ENCODE data around the gene LDLRAD3.

Gene LDLRAD3

GRCh38 chr11:36013950-36014897, 70.4 kb downstream of the LDLRAD3 start:
- FAIRE-seq (no peak), DNase-seq (ENCODE audit: extremely low spot score, insufficient read length, low read depth) (no peak)

GRCh38 chr11:36014898-36015665, 71.2 kb downstream of the LDLRAD3 start:
- FAIRE-seq (no peak), DNase-seq (ENCODE audit: extremely low spot score, insufficient read length, low read depth) (no peak)

GRCh38 chr11:36015799-36016198, 71.9 kb downstream of the LDLRAD3 start:
- DNase-seq (ENCODE audit: extremely low spot score, insufficient read length, low read depth) (no peak), FAIRE-seq (no peak)

- FAIRE-seq (no peak), DNase-seq (ENCODE audit: extremely low spot score, insufficient read length, low read depth) (no peak)
Observed at GRCh38 chr11:36016263-36016662, 72.4 kb downstream of the LDLRAD3 start.

- DNase-seq (ENCODE audit: extremely low spot score, insufficient read length, low read depth) (no peak), FAIRE-seq (no peak)
Observed at GRCh38 chr11:36016709-36017108, 72.8 kb downstream of the LDLRAD3 start.

DNA sequence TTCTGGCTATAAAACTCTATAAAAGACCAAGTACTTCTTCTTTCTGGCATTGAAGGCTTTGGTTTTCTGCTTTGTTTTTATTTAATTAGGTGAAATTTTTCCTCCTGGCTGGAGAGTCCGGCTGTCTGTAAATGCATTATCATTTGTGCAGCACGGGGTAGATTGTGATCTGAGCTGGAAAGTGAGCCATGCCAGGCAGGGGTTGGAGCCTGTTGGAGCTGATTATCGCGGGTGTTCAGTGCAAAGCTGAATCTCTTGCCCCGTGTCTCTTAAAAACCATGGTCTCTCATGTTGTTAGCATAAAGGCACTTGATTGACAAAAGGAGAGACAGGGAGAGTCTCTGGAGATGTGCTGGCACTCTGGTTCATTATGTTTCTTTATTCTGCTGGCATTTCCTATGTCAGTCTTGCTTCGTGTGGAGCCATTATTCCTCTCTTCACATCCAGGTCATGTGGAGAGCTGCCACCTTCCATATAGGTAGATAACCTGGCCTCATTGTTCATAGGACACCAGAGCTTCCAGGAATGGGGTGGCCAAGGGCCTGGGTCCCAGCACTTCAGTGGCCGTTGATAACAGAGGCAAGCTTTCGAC, 75.2 kb downstream of the LDLRAD3 start:
- DNase-seq (ENCODE audit: extremely low spot score, insufficient read length, low read depth), result no peak

GRCh38 chr11:36019722-36020121, 75.9 kb downstream of the LDLRAD3 start:
- FAIRE-seq, result no peak

More for the DNA sequence above, 75.2 kb downstream of the LDLRAD3 start:
- no peak for FAIRE-seq

DNA sequence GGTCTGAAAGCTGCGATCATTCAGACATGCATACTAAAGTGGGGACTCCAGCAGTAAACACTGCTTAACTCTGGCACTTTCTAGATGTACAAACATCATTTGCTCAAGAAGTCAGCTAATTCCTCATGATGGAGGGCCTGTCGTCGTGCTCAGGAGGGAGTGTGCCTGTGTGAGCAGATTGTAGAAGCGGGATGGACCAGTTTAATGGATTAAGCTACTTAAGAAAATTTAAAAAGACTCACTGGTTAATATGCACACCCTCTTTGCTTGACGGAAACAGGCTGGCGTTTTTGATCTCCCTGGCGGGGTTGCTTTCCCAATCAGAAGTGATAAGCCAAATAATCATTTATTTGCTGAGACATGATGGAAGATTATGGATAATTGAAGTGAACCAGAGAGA, 79.0 kb downstream of the LDLRAD3 start:
- no peak for DNase-seq (ENCODE audit: extremely low spot score, insufficient read length, low read depth)

More at GRCh38 chr11:36019722-36020121, 75.9 kb downstream of the LDLRAD3 start:
- DNase-seq (ENCODE audit: extremely low spot score, insufficient read length, low read depth), result no peak

DNA sequence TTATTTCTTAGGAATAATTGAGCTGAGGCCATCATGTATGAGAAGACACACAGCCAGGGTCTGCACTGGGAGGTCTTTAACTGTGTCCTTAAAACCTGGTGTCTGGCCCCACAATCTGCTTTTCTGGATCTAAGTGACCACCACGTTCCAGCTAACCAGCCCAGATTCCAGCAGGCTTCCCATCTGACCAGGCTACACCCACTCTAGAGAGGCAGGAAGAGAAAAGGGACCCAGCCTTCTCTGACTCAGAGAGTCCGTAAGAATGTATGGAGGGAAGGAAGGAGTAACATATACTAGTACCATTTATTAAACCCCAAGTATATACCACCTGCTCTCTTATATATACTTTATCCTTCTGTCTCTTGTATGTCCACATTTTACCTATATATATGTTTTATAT, 80.1 kb downstream of the LDLRAD3 start:
- DNase-seq (ENCODE audit: extremely low spot score, insufficient read length, low read depth) (no peak), FAIRE-seq (no peak)

More for the DNA sequence above, 79.0 kb downstream of the LDLRAD3 start:
- no peak for FAIRE-seq

DNA sequence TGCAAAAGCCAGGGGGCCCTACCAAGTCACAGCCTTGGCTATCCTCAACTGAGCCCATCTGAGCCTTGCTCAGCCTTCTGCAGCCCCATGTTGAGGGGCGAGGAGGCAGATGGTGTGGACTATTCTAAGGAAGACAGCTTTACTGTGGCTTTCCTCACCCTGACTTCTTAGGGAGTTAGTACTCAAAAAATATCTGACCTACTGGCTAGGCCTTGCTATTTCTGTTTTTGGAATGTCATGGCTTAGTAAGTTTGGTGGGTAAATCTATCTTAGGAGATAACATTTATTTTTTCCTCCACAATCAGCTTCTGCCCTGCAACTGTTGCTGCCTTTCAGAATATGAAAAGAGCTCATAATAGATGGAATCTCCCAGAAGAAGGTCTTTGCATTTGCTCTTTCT, 80.9 kb downstream of the LDLRAD3 start:
- no peak for FAIRE-seq
- no peak for DNase-seq (ENCODE audit: extremely low spot score, insufficient read length, low read depth)

- FAIRE-seq (no peak), DNase-seq (ENCODE audit: extremely low spot score, insufficient read length, low read depth) (no peak)
Observed at GRCh38 chr11:36026315-36026968, 82.6 kb downstream of the LDLRAD3 start.

GRCh38 chr11:36027731-36028130, 83.9 kb downstream of the LDLRAD3 start:
- DNase-seq (ENCODE audit: extremely low spot score, insufficient read length, low read depth) (no peak), FAIRE-seq (no peak)

GRCh38 chr11:36029616-36030015, 85.8 kb downstream of the LDLRAD3 start:
- DNase-seq (ENCODE audit: extremely low spot score, insufficient read length, low read depth) (no peak), FAIRE-seq (no peak)

GRCh38 chr11:36030731-36031281, 86.9 kb downstream of the LDLRAD3 start:
- no peak for FAIRE-seq

GRCh38 chr11:36033082-36033751, 89.4 kb downstream of the LDLRAD3 start:
- no peak for DNase-seq (ENCODE audit: extremely low spot score, insufficient read length, low read depth)
- FAIRE-seq, result no peak

More at GRCh38 chr11:36030731-36031281, 86.9 kb downstream of the LDLRAD3 start:
- no peak for DNase-seq (ENCODE audit: extremely low spot score, insufficient read length, low read depth)

DNA sequence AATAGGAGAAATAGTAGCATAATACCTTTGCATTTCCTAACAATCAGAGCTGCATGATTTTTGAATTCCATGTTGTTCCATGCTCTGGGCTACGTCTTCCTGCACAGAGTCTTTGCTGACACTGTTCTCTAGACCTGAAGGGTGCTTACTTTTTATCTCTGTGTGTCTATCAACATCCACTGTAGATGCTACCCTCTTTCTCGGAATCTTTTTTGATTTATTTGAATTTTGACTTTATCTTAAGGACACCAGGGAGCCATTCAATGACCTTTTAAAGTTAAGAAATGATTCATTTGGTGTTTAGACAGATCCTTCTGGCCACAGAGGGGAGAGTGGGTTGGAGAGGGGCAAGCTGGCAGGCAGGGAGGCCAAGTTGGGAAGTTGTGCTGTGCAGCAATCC, 90.1 kb downstream of the LDLRAD3 start:
- no peak for FAIRE-seq

DNA sequence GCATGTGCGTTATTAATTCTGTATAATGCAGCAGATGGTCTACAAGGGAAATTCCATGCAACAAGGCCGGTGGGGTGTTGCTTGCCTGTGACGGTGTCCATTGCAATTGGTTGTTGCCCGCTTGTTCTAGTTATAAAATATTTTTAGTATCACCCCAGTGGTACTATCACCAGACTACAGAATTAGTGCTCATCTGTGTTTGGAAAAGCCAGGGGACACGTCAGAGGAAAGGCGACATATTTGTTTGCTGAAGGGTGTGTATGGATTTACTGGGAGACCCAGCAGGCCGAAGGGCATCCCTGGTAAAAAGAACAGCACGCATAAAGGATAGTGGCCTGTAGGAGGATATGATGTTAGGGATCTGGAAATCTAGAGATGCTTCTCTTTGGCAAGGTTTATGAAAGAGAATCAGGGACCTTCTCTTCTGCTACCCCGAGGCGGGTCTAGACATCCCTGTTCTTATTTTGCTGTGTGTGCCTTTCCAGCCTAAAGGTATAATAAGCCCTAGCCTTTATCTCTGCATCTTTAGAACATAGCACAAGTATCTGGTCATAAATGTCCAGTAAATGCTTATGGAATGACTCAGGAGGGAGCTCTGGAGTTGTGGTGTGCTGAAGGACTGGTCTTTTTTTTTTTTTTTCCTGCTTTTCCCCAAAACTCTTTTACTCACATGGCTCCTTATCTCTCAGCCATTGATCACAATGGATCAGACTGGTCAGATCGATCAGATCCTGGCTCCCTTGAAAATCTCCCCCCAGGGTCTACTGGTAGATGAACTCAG, 90.9 kb downstream of the LDLRAD3 start:
- no peak for DNase-seq (ENCODE audit: extremely low spot score, insufficient read length, low read depth)
- no peak for FAIRE-seq

More for the DNA sequence above, 90.1 kb downstream of the LDLRAD3 start:
- DNase-seq (ENCODE audit: extremely low spot score, insufficient read length, low read depth), result no peak

DNA sequence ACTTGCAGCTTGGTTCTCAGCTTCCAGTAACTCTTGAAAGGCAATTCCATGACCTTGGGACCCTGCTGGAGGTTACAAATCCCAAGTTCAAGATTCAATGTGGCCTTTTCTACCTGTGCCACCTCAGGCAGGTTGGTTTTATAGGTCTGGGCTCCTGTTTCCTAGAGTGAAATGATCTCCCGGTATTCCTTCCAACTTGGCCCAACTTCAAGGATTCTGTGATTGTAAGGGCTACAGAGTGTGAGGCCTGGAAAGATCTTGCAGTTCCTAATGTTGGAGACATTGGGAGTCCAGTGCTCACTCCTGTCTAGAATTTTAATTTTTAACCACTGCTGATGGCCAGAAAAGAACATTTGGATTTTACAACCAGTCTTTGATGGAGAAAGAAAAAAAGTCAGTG, 91.6 kb downstream of the LDLRAD3 start:
- FAIRE-seq, result no peak
- DNase-seq (ENCODE audit: extremely low spot score, insufficient read length, low read depth), result no peak

Measured in GM18507 (cell line).